Central memory CD8-positive, alpha-beta T cell (primary cell): Measurements from ENCODE around the gene CSRP2.

Experiments used
- ATAC-seq: fragments of 150-1000 bp; cut with Tn5 transposase; replicated peaks from 2 replicates; pipeline ENCODE4 v1.10.0; 2022; ENCODE audit warnings: mild to moderate bottlenecking, moderate FRiP score, moderate number of reproducible peaks; ENCODE audit not compliant: poor library complexity, severe bottlenecking; ENCODE audit errors: extremely low read depth
- DNase-seq, 2 donors: peaks; one replicate each; pipeline ENCODE4 v3.0.0; 2021; ENCODE audit warnings: low spot score in 2 of 2
- H3K27ac Mint-ChIP-seq: one replicate; pipeline ENCODE4 v1.8.0; 2022; ENCODE audit warnings: low read depth, mild to moderate bottlenecking, moderate library complexity, mixed read lengths
- H3K27me3 Mint-ChIP-seq: one replicate; pipeline ENCODE4 v1.8.0; 2022; ENCODE audit warnings: mixed read lengths
- H3K36me3 Mint-ChIP-seq: one replicate; pipeline ENCODE4 v1.8.0; 2022; ENCODE audit warnings: mild to moderate bottlenecking, moderate library complexity, mixed read lengths; ENCODE audit not compliant: insufficient read depth
- H3K4me1 Mint-ChIP-seq: one replicate; pipeline ENCODE4 v1.8.0; 2022; ENCODE audit warnings: mixed read lengths
- H3K4me3 Mint-ChIP-seq: one replicate; pipeline ENCODE4 v1.8.0; 2022; ENCODE audit warnings: mild to moderate bottlenecking, moderate library complexity, mixed read lengths
- H3K9me3 Mint-ChIP-seq: one replicate; pipeline ENCODE4 v1.8.0; 2022; ENCODE audit warnings: mixed read lengths

The CSRP2 gene

DNA sequence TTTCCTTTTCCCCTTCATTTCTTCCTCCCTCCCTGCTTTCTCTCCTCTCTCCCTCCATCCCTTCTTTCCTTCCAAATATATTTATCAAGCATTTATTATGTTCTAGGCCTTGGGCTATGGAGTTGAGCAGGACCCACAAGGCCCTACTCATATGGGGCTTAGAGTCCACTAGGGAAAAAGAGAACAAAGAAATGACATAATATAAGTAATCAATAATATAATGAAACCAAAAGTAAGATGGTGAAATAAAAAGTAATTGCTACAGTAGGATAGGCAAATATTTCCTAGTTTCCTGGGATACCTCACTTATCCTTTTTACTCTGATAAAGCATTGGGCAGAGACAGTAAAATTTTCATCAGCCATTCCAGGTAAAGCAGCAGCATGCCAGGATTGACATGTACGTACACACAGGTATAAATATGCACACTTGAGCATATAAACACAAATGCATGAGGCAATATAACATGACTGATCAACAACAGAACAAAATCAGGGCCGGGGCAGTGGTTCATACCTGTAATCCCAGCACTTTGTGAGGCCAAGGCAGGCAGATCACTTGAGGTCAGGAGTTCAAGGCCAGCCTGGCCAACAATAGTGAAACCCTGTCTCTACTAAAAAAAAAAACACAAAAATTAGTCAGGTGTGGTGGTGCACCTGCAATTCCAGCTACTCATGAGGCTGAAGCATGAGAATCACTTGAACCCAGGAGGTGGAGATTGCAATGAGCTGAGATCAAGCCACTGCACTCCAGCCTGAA, 35.5 kb upstream of the CSRP2 start:
- Mint-ChIP-seq H3K4me1 (no peaks in the 10 kb centered on the region), H3K36me3 (no peaks in the 10 kb centered on the region), H3K27ac (no peak overlapping the region), H3K4me3 (no peak overlapping the region), H3K27me3 (peaks cover 32% of the 10 kb centered on the region), H3K9me3 (no peaks in the 10 kb centered on the region)
- ATAC-seq = no peak
- DNase-seq = no peak

- no peak for ATAC-seq
- no peak for DNase-seq
- H3K4me3 Mint-ChIP-seq = no peak overlapping the region
- no peaks in the 10 kb centered on the region for H3K9me3 Mint-ChIP-seq
- H3K4me1 Mint-ChIP-seq = no peaks in the 10 kb centered on the region
- no peak overlapping the region for H3K27ac Mint-ChIP-seq
- H3K27me3 Mint-ChIP-seq = peaks cover 39% of the 10 kb centered on the region
- no peaks in the 10 kb centered on the region for H3K36me3 Mint-ChIP-seq
Observed at GRCh38 chr12:76909290-76909689, 30.5 kb upstream of the CSRP2 start.

DNA sequence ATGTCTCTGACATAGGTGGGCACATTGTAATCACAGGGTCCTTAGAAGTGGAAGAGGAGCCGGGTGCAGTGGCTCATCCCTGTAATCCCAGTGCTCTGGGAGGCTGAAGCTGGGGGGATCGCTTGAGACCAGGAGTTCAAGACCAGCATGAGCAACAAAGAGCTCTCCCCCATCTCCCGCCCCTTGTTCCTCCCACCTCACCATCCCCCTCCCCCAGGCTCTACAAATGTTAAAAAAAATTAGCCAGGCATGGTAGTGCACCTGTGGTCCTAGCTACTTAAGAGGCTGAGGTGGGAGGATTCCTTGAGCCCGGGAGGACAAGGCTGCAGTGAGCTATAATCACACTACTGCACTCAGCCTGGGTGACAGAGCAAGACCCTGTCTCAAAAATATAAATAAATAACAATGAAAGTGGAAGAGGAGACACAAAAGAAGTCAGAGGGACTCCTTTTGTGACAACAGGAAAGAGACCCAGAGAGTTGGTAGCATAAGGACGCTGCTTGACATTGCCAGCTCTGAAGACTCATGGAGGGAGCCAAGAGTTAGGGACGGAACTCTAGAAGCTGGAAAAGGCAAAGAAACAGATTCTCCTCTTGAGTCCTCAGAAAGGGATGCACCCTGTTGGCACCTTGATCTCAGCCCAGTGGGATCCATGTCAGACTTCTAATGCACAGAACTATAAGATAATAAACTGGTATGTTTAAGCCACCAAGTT, 29.6 kb upstream of the CSRP2 start:
- no peak overlapping the region for H3K27ac Mint-ChIP-seq
- H3K27me3 Mint-ChIP-seq = peaks cover 39% of the 10 kb centered on the region
- H3K36me3 Mint-ChIP-seq = no peaks in the 10 kb centered on the region
- H3K4me3 Mint-ChIP-seq = no peak overlapping the region
- no peaks in the 10 kb centered on the region for H3K4me1 Mint-ChIP-seq
- no peaks in the 10 kb centered on the region for H3K9me3 Mint-ChIP-seq
- no peak for DNase-seq
- ATAC-seq = no peak

GRCh38 chr12:76901628-76902380, 23.0 kb upstream of the CSRP2 start:
- no peaks in the 10 kb centered on the region for H3K36me3 Mint-ChIP-seq

DNA sequence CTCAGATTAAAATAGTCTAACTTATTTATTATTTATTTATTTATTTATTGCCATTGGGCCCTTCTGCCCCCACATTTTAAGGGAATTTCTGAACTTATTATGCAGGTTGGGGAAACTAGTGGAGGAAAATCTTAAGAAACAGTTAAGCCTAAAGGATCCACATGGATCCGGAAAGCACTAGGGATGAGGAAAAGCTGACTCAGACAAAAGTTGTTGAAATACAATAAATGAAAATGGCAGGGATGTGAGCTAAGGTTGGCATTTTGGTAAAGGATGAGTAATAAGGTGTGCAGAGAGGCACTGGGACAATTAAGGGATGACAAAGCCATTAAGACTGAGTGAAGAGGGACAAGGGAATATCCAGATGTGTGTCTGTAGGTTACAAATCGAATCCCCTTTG, 20.7 kb upstream of the CSRP2 start:
- peaks cover 6% of the 10 kb centered on the region for H3K4me1 Mint-ChIP-seq

More at GRCh38 chr12:76901628-76902380, 23.0 kb upstream of the CSRP2 start:
- Mint-ChIP-seq H3K4me3 (no peak overlapping the region), H3K9me3 (no peaks in the 10 kb centered on the region), H3K27ac (no peak overlapping the region), H3K27me3 (peaks cover 8% of the 10 kb centered on the region), H3K4me1 (peaks cover 6% of the 10 kb centered on the region)
- DNase-seq = no peak
- no peak for ATAC-seq

DNA sequence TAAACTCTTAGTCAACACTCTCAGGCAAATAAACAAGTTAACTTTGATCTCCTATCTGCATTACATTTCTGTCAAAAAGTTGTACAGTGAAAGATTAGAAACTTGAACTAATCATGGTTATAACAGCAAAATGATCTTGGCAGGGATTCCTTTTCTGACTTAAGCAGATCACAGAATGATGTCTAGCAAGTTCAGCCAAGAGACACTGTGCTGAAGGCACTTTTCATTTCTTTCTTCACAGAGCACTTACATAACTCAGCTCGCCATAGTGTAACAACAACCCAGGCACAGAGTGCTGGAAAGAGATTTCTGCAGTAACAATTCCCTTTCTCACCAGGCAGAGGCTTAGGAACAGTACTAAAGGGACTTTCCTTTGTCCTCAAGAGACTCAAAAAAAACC, 19.6 kb upstream of the CSRP2 start:
- H3K9me3 Mint-ChIP-seq = no peaks in the 10 kb centered on the region
- H3K36me3 Mint-ChIP-seq = no peaks in the 10 kb centered on the region
- no peak overlapping the region for H3K27ac Mint-ChIP-seq
- DNase-seq (no peak), ATAC-seq (no peak)
- peaks cover 20% of the 10 kb centered on the region for H3K27me3 Mint-ChIP-seq
- peaks cover 6% of the 10 kb centered on the region for H3K4me1 Mint-ChIP-seq
- no peak overlapping the region for H3K4me3 Mint-ChIP-seq

More for the DNA sequence above, 20.7 kb upstream of the CSRP2 start:
- H3K4me3 Mint-ChIP-seq = no peak overlapping the region
- H3K27me3 Mint-ChIP-seq = peaks cover 20% of the 10 kb centered on the region
- DNase-seq (no peak), ATAC-seq (no peak)
- H3K9me3 Mint-ChIP-seq = no peaks in the 10 kb centered on the region
- H3K36me3 Mint-ChIP-seq = no peaks in the 10 kb centered on the region
- H3K27ac Mint-ChIP-seq = no peak overlapping the region

- Mint-ChIP-seq H3K9me3 (no peaks in the 10 kb centered on the region), H3K4me3 (no peak overlapping the region), H3K27ac (no peak overlapping the region)
Observed at GRCh38 chr12:76896274-76896673, 17.5 kb upstream of the CSRP2 start.

DNA sequence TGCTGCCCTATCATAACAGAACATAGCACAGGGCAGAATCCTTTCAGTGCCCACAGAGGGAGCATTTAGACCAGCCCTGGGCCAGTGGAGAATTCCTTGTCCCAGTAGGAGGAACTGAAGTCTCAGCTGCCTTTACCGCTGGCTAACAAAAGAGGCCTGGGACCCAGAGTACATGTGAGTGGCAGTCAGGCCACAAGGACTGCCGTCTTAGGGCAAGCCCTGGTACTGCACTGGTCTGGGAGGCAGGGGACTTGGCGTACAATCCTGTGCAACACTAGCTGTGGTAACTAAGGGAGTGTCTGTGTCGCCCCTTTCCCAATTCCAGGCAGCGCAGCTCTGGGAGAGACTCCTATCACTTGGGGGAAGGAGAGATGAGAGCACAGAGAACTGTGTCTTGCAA, 17.0 kb upstream of the CSRP2 start:
- no peak for DNase-seq
- Mint-ChIP-seq H3K27me3 (peaks cover 40% of the 10 kb centered on the region), H3K4me1 (no peaks in the 10 kb centered on the region), H3K36me3 (no peaks in the 10 kb centered on the region), H3K9me3 (no peaks in the 10 kb centered on the region), H3K4me3 (no peak overlapping the region), H3K27ac (no peak overlapping the region)
- ATAC-seq = no peak

More at GRCh38 chr12:76896274-76896673, 17.5 kb upstream of the CSRP2 start:
- DNase-seq = no peak
- H3K27me3 Mint-ChIP-seq = peaks cover 35% of the 10 kb centered on the region
- H3K36me3 Mint-ChIP-seq = no peaks in the 10 kb centered on the region
- H3K4me1 Mint-ChIP-seq = no peaks in the 10 kb centered on the region
- no peak for ATAC-seq

GRCh38 chr12:76891609-76892008, 12.8 kb upstream of the CSRP2 start:
- H3K4me3 Mint-ChIP-seq = no peak overlapping the region
- H3K27ac Mint-ChIP-seq = no peak overlapping the region
- peaks cover 60% of the 10 kb centered on the region for H3K27me3 Mint-ChIP-seq
- ATAC-seq (no peak), DNase-seq (no peak)
- H3K9me3 Mint-ChIP-seq = no peaks in the 10 kb centered on the region
- H3K4me1 Mint-ChIP-seq = no peaks in the 10 kb centered on the region
- no peaks in the 10 kb centered on the region for H3K36me3 Mint-ChIP-seq

DNA sequence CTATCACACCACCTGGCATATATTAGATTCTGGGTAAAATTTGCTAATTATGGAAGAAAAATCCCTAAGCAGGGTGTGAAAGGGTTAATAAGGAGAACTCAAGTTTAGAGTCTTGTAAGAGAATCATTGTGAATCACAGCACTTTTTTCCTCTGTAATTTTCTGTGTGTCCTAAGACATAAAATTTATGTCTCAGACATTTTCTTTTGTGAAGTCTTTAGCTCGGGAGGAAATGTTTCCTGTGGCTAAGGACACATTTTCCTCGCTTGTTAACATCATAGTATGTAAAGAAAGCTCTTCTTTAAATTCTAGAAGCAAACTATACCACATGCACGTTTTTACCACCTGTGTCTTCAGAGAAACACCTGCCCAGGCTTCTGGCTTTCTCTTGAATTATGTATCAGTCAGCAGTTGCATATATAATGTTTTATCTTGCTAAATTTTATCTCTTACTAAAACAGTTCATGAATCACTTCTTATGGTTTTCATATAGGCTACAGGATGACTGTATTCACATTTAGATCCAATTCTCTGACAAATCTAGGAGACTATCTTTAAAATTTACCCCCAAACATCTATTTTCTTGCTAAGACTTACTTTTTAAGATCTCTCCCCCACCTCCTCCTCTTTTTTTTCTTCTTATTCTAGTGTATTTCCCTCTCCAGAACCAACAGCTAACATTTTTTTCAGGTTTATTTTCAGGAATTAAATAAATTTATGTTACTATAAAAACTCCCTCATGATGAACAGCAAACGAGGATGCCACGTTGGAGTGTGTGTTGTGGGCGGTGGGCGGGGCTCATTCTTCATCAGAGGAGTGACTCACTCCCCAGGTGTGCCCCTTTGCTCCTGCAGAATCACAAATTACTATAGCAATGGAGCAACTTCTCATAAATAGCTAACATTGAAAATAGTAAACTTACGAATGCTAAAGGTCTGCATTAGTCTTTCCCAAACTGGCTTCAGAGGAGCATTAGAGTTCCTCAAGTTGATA, 11.6 kb upstream of the CSRP2 start:
- ATAC-seq = no peak
- H3K27ac Mint-ChIP-seq = no peak overlapping the region
- no peaks in the 10 kb centered on the region for H3K4me1 Mint-ChIP-seq
- no peak for DNase-seq
- H3K27me3 Mint-ChIP-seq = peaks cover 59% of the 10 kb centered on the region
- H3K4me3 Mint-ChIP-seq = no peak overlapping the region
- no peaks in the 10 kb centered on the region for H3K36me3 Mint-ChIP-seq
- no peaks in the 10 kb centered on the region for H3K9me3 Mint-ChIP-seq

GRCh38 chr12:76888775-76889174, 10.0 kb upstream of the CSRP2 start:
- no peaks in the 10 kb centered on the region for H3K36me3 Mint-ChIP-seq
- no peak overlapping the region for H3K4me3 Mint-ChIP-seq
- H3K27ac Mint-ChIP-seq = no peak overlapping the region
- no peak for ATAC-seq
- H3K9me3 Mint-ChIP-seq = no peaks in the 10 kb centered on the region
- no peaks in the 10 kb centered on the region for H3K4me1 Mint-ChIP-seq
- peaks cover 54% of the 10 kb centered on the region for H3K27me3 Mint-ChIP-seq
- no peak for DNase-seq

DNA sequence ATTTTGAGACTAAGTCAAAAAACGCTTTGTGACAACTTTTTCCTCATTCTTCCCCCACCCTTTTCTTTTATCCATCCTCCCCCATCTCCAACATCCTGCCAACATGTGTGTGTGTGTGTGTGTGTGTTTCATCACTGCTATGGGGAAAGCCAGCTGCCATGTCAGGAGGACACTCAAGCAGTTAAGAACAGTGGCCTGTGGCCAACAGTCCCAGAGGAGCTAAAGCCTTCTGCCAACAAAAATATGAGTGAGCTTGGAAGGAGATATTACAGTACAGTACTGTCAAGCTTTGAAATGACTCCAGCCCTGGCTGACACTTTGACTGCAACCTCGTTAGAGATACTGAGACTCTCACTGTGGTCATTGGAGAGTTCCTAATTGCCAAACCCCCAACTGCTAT, 5.0 kb upstream of the CSRP2 start:
- Mint-ChIP-seq H3K9me3 (no peaks in the 10 kb centered on the region), H3K36me3 (no peaks in the 10 kb centered on the region), H3K4me1 (peaks cover 5% of the 10 kb centered on the region), H3K27ac (no peak overlapping the region), H3K27me3 (peaks cover 49% of the 10 kb centered on the region), H3K4me3 (no peak overlapping the region)
- ATAC-seq (no peak), DNase-seq (no peak)
